Measurements from ENCODE around the gene KAT5. TPM values are rescaled to one million over a fixed set of nuclear protein-coding genes. Genes with fewer than 3 reads are reported as not detected.
"Not testable (repeated sequence)": the region's sequence is repeated elsewhere in the genome, so short reads cannot be mapped to it uniquely, and the experiment has no call there.

KAT5 gene
- total RNA-seq, 1 donor from 2014 or later: 73.1 TPM

DNA sequence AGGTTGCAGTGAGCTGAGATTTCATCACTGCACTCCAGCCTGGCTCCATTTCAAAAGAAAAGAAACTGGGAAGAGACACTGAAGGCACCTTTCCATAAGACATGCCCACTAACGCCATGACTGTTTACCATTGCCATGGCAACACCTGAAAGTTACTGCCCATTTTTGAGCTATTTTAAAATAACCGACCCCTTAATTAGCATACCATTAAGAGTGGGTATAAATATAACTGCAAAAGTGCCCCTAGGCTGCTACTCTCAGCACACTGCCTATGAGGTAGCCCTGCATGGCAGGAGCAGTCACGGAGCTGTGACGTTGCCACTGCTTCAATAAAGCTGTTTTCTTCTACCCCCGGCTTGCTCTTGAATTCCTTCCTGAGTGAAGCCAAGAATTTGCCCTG is 18.4 kb downstream of the KAT5 start:
- no peak for DNase-seq (ENCODE audit: low spot score, unreplicated experiment)
- H3K27ac Mint-ChIP-seq: no peak overlapping the region
- TF ChIP-seq, protein P1, sequence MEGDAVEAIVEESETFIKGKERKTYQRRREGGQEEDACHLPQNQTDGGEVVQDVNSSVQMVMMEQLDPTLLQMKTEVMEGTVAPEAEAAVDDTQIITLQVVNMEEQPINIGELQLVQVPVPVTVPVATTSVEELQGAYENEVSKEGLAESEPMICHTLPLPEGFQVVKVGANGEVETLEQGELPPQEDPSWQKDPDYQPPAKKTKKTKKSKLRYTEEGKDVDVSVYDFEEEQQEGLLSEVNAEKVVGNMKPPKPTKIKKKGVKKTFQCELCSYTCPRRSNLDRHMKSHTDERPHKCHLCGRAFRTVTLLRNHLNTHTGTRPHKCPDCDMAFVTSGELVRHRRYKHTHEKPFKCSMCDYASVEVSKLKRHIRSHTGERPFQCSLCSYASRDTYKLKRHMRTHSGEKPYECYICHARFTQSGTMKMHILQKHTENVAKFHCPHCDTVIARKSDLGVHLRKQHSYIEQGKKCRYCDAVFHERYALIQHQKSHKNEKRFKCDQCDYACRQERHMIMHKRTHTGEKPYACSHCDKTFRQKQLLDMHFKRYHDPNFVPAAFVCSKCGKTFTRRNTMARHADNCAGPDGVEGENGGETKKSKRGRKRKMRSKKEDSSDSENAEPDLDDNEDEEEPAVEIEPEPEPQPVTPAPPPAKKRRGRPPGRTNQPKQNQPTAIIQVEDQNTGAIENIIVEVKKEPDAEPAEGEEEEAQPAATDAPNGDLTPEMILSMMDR (IDR thresholded peaks at IDR 0.05; ENCODE audit: unreplicated experiment): no peak
- H3K9me3 Mint-ChIP-seq (ENCODE audit: low read depth): peaks cover 6% of the 10 kb centered on the region
- H3K4me1 Mint-ChIP-seq (ENCODE audit: low read depth): no peaks in the 10 kb centered on the region
- H3K36me3 Mint-ChIP-seq (ENCODE audit: insufficient read depth): peaks cover 2% of the 10 kb centered on the region
- H3K27me3 Mint-ChIP-seq: peaks cover 19% of the 10 kb centered on the region
- no peak overlapping the region for H3K4me3 Mint-ChIP-seq (ENCODE audit: low read depth)

DNA sequence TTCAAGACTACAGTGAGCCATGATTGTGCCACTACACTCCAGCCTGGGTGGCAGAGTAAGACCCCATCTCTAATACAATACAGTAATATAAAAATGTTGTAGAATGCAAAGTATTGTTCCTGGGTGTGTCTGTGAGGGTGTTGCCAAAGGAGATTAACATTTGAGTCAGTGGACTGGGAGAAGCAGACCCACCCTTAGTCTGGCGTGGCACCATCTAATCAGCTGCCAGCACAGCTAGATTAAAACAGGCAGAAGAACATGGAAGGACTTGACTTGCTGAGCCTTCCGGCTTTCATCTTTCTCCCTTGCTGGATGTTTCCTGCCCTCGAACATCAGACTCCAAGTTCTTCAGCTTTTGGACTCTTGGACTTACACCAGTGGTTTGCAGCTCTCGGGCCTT is 23.1 kb downstream of the KAT5 start:
- H3K4me3 Mint-ChIP-seq (ENCODE audit: low read depth); H3K36me3 Mint-ChIP-seq (ENCODE audit: insufficient read depth); H3K4me1 Mint-ChIP-seq (ENCODE audit: low read depth); DNase-seq (ENCODE audit: low spot score, unreplicated experiment); H3K27ac Mint-ChIP-seq: not testable (repeated sequence)
- H3K9me3 Mint-ChIP-seq (ENCODE audit: low read depth): peaks cover 19% of the 10 kb centered on the region
- H3K27me3 Mint-ChIP-seq: peaks cover 27% of the 10 kb centered on the region

DNA sequence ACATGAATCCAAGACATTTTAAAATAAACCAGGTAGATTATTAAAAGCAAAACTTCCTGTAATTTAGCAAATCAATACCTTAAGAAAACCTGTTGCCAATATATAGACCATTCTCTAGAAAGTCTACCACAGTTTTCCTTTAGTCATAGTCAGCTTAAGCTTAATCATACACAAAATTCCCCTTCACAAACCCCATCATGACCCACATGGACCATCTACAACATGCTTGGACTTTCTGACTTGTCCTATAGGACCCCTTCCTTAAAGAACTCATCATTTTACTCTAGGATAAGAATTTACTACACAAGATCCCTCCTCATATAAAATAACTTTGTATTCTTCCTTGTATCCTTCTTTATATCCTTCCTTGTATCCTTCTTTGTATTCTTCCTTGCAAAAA is 24.8 kb downstream of the KAT5 start:
- Mint-ChIP-seq H3K4me3 (ENCODE audit: low read depth) (no peak overlapping the region), H3K27ac (no peak overlapping the region), H3K27me3 (peaks cover 32% of the 10 kb centered on the region)

DNA sequence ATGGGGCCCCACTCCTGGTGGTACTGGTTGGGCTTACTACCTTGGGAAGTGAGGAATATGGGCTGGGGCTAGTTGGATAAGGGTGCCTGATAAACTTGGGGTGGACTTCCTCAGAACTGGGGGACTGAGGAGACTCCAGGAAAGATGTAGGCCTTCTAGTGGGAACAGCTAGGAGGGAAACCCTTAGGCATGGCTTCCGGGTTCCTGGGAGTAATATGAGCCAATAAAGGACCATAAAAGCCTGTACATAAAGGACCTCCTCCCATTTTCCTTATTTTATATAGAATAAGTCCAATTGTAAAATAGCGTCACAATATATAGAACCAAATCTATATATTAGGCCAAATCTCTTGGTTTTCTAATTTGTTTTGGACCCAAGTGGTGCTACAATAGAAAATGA is 27.0 kb downstream of the KAT5 start:
- Mint-ChIP-seq H3K27me3 (peaks cover 28% of the 10 kb centered on the region), H3K9me3 (ENCODE audit: low read depth) (peaks cover 14% of the 10 kb centered on the region)
- TF ChIP-seq, protein P1 (IDR thresholded peaks at IDR 0.05; ENCODE audit: unreplicated experiment): no peak

More for the DNA sequence above, 24.8 kb downstream of the KAT5 start:
- TF ChIP-seq, protein P1 (IDR thresholded peaks at IDR 0.05; ENCODE audit: unreplicated experiment): no peak
- peaks cover 1% of the 10 kb centered on the region for H3K36me3 Mint-ChIP-seq (ENCODE audit: insufficient read depth)
- DNase-seq (ENCODE audit: low spot score, unreplicated experiment): no peak
- H3K4me1 Mint-ChIP-seq (ENCODE audit: low read depth): no peaks in the 10 kb centered on the region
- H3K9me3 Mint-ChIP-seq (ENCODE audit: low read depth): peaks cover 17% of the 10 kb centered on the region

DNA sequence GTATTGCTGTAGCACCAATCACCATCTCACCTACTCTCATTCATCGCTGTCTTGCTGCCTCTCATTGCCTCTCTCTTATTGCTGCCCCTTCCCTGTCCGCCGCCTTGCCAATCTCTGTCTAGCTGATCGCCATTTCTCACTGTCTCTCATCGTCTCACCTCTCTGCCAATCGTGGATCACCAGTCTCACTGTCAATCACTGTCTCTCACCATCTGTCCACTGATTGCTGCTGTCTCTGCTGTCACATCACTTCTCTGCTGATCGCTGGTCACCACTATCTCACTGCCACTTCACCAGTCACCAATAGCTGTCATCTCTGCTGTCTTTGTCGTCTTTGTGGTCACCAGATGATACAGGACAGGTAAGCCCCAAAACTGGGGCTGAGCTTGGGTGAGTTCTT is 29.1 kb downstream of the KAT5 start:
- Mint-ChIP-seq H3K36me3 (ENCODE audit: insufficient read depth) (no peaks in the 10 kb centered on the region), H3K4me1 (ENCODE audit: low read depth) (no peaks in the 10 kb centered on the region), H3K27me3 (peaks cover 34% of the 10 kb centered on the region), H3K27ac (no peak overlapping the region), H3K9me3 (ENCODE audit: low read depth) (peaks cover 9% of the 10 kb centered on the region), H3K4me3 (ENCODE audit: low read depth) (no peak overlapping the region)
- TF ChIP-seq, protein P1 (IDR thresholded peaks at IDR 0.05; ENCODE audit: unreplicated experiment): no peak
- DNase-seq (ENCODE audit: low spot score, unreplicated experiment): no peak

More for the DNA sequence above, 27.0 kb downstream of the KAT5 start:
- DNase-seq (ENCODE audit: low spot score, unreplicated experiment): no peak
- Mint-ChIP-seq H3K4me1 (ENCODE audit: low read depth) (no peaks in the 10 kb centered on the region), H3K27ac (no peak overlapping the region), H3K36me3 (ENCODE audit: insufficient read depth) (no peaks in the 10 kb centered on the region), H3K4me3 (ENCODE audit: low read depth) (no peak overlapping the region)

DNA sequence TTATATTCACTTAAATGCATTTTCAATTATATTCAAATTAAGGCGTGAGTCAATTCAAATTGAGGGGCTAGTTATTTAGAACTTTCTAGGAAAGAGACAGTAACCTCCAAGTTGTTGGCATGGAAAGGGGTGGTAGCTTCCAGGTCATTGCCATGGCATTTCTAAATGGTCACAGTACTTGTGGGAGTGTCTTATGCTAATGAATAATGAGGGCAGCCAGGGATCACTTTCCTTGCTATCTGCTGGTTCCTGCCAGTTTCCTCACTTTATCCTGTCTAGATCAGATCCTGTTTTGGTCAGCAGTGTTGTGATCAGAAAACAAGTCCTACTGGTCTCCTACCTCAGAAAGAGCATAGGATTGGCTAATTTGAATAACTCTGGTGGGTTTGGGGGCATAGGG is 30.3 kb downstream of the KAT5 start:
- Mint-ChIP-seq H3K36me3 (ENCODE audit: insufficient read depth) (no peaks in the 10 kb centered on the region), H3K4me1 (ENCODE audit: low read depth) (no peaks in the 10 kb centered on the region), H3K9me3 (ENCODE audit: low read depth) (no peaks in the 10 kb centered on the region), H3K4me3 (ENCODE audit: low read depth) (no peak overlapping the region), H3K27me3 (peaks cover 35% of the 10 kb centered on the region), H3K27ac (no peak overlapping the region)
- DNase-seq (ENCODE audit: low spot score, unreplicated experiment): no peak
- TF ChIP-seq, protein P1 (IDR thresholded peaks at IDR 0.05; ENCODE audit: unreplicated experiment): no peak
